Neural crest cell (in vitro differentiated cells): ENCODE data around the gene MECR. TPM values are rescaled to one million over a fixed set of nuclear protein-coding genes. Genes with fewer than 3 reads are reported as not detected.

ENCODE experiments used
- DNase-seq: peaks from one replicate; pipeline ENCODE4 v3.0.0; 2021; ENCODE audit warnings: low read depth, mixed read lengths, low spot score
- H3K27ac Mint-ChIP-seq: one replicate; pipeline ENCODE4 v1.8.0; 2021; ENCODE audit warnings: mild to moderate bottlenecking, mixed read lengths; ENCODE audit not compliant: unreplicated experiment
- H3K27me3 Mint-ChIP-seq: 2 replicates; pipeline ENCODE4 v1.8.0; 2021; ENCODE audit warnings: low read depth, mild to moderate bottlenecking, mixed read lengths
- H3K36me3 Mint-ChIP-seq: 2 replicates; pipeline ENCODE4 v1.8.0; 2021; ENCODE audit warnings: low read depth, mild to moderate bottlenecking, mixed read lengths
- H3K4me1 Mint-ChIP-seq: 2 replicates; pipeline ENCODE4 v1.8.0; 2021; ENCODE audit warnings: mixed read lengths
- H3K4me3 Mint-ChIP-seq: one replicate; pipeline ENCODE4 v1.8.0; 2021; ENCODE audit warnings: mild to moderate bottlenecking, mixed read lengths
- H3K9me3 Mint-ChIP-seq: 2 replicates; pipeline ENCODE4 v1.8.0; 2021; ENCODE audit warnings: mixed read lengths
- total RNA-seq: library from RNA; stranded (reverse); gene quantifications from 2 replicates; pipeline ENCODE4 v1.2.1, GENCODE V29; 2021
- TF ChIP-seq, protein P1 (sequence below): fragments of 200-600 bp; sonication (generic); conservative IDR thresholded peaks from 2 replicates; pipeline ENCODE4 v1.5.0; 2021; ENCODE audit warnings: antibody characterized with exemption, mild to moderate bottlenecking

Gene MECR
- total RNA-seq, 1 donor from 2014 or later = 24.6 TPM

GRCh38 chr1:29217633-29218032 lies 13.1 kb downstream of the MECR start:
- no peak overlapping the region for H3K27ac Mint-ChIP-seq
- no peaks in the 10 kb centered on the region for H3K27me3 Mint-ChIP-seq
- H3K9me3 Mint-ChIP-seq = no peaks in the 10 kb centered on the region
- H3K4me1 Mint-ChIP-seq = no peaks in the 10 kb centered on the region
- H3K4me3 Mint-ChIP-seq = no peak overlapping the region
- no peak for DNase-seq
- no peaks in the 10 kb centered on the region for H3K36me3 Mint-ChIP-seq
- TF ChIP-seq, protein P1, sequence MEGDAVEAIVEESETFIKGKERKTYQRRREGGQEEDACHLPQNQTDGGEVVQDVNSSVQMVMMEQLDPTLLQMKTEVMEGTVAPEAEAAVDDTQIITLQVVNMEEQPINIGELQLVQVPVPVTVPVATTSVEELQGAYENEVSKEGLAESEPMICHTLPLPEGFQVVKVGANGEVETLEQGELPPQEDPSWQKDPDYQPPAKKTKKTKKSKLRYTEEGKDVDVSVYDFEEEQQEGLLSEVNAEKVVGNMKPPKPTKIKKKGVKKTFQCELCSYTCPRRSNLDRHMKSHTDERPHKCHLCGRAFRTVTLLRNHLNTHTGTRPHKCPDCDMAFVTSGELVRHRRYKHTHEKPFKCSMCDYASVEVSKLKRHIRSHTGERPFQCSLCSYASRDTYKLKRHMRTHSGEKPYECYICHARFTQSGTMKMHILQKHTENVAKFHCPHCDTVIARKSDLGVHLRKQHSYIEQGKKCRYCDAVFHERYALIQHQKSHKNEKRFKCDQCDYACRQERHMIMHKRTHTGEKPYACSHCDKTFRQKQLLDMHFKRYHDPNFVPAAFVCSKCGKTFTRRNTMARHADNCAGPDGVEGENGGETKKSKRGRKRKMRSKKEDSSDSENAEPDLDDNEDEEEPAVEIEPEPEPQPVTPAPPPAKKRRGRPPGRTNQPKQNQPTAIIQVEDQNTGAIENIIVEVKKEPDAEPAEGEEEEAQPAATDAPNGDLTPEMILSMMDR = no peak

GRCh38 chr1:29213055-29213454 lies 17.7 kb downstream of the MECR start:
- Mint-ChIP-seq H3K4me1 (no peaks in the 10 kb centered on the region), H3K36me3 (no peaks in the 10 kb centered on the region), H3K4me3 (no peak overlapping the region), H3K27ac (no peak overlapping the region), H3K9me3 (no peaks in the 10 kb centered on the region), H3K27me3 (no peaks in the 10 kb centered on the region)
- TF ChIP-seq, protein P1 = no peak
- no peak for DNase-seq

GRCh38 chr1:29211086-29212030 lies 19.4 kb downstream of the MECR start:
- Mint-ChIP-seq H3K4me1 (no peaks in the 10 kb centered on the region), H3K36me3 (no peaks in the 10 kb centered on the region), H3K27me3 (no peaks in the 10 kb centered on the region), H3K9me3 (no peaks in the 10 kb centered on the region), H3K27ac (no peak overlapping the region), H3K4me3 (no peak overlapping the region)
- DNase-seq = no peak
- TF ChIP-seq, protein P1 = no peak

DNA sequence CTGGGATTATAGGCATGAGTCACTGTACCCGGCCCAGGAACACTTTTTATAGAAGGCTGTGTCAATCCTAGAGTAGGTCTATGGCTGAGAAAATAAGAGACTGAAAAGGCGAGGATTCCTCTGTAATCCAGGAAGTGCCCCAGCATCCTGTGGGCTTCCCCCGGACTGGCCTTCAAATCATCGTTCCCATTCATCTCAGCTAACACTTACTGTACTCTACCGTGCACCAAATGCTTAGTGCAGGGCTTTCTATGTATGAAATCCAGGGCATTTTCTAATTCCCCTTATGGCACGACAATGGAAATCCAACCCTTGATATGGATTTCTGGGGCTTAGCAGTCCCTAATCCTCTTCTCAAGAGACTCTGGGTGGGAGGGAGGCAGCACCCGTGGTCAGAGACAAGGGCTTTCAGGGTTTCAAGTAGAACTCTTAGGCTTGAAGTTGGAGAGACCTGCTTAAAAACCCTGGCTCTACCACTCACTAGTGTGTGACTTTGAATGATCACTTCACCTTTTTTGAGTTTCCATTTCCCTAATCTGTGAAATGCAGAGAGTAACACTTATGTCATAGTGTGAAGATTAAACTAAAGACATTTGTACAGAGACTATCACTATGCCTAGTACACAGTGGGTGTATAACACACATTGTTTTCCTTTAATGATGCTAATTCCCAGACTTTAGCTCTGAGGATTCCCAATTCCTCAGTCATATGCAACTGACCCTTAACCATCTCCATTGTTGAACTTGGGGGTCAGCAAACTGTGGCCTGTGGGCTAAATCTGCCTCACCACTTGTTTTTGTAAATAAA lies 20.3 kb downstream of the MECR start:
- H3K9me3 Mint-ChIP-seq = no peaks in the 10 kb centered on the region
- H3K4me3 Mint-ChIP-seq = no peak overlapping the region
- no peak for DNase-seq
- H3K27me3 Mint-ChIP-seq = no peaks in the 10 kb centered on the region
- H3K36me3 Mint-ChIP-seq = no peaks in the 10 kb centered on the region
- no peak overlapping the region for H3K27ac Mint-ChIP-seq
- no peaks in the 10 kb centered on the region for H3K4me1 Mint-ChIP-seq
- TF ChIP-seq, protein P1 = no peak

DNA sequence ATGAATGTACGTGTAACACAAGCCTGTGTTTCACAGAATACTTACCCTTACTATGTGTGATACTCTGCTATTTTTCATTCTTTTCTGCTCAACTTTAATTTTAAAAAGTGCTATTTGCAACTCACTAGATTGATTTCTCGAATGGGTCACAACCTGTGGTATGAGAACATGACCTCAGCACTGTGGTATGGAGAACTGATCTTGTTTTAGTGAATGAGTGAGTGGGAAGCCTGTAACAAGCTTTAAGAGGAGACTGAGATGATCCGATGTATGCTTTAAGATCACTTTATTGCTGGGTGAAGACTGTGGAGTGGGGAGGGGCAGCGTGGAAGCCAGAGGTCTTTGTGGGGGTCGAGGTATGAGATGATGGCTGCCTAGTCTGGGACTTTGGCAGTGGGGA lies 21.6 kb downstream of the MECR start:
- peak overlapping the region; percentile 36 for H3K27ac Mint-ChIP-seq
- H3K4me3 Mint-ChIP-seq = no peak overlapping the region
- TF ChIP-seq, protein P1 = no peak
- H3K9me3 Mint-ChIP-seq = no peaks in the 10 kb centered on the region
- no peaks in the 10 kb centered on the region for H3K36me3 Mint-ChIP-seq
- no peaks in the 10 kb centered on the region for H3K27me3 Mint-ChIP-seq
- no peaks in the 10 kb centered on the region for H3K4me1 Mint-ChIP-seq
- no peak for DNase-seq
